DMS79 treated with DMSO at 0.1 percent for 48 hours (cell line): ENCODE measurements around the gene MAPK8IP1.
A peak's percentile ranks its signal among the peaks of the same experiment; 100 is the strongest.

Experiments
- DNase-seq: peaks from one replicate; lab custom pipeline; 2025; lab: John Stamatoyannopoulos, UW

The MAPK8IP1 gene

DNA sequence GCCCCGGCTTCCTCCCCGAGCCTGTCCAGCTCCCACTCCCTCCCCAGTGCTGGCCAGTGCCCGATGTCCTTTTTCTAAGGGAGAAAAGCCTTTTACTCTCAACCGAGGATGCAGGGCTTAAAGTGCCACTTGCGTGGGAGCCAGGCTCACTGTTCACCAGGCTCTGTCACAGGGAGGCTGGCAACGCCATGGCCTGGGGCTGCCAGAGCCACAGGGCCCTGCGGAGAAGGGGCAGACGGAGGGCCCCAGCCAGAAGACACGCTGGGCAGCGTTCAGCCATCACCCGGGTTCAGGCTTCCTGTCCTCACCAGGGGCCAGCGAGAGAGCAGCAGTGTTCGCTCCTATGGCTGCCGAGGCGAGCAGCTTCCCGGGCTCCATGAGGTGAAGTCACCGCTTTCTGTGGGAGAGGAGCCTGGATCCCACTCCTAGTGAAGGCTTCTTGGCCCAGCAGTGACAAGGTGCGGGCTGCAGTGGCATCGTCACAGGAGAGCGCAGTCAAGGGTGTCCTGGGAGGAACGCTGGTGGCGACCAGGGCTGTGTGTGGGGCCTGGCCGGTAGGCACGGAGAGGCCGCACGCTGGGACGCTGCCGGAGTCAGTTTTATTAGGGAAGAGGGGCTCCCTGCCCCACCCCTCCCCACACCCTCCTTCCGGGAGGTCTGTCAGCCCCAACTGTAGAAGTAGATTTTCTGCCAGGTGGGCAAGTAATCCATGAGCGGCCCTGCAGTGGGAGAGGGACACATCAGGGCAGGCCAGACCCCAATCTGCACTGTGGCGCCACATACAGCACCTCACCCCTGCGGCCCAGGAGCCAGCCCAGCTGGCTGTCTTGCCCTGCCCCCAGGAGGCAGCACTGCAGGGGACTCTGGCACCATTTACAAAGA, 24.4 kb downstream of the MAPK8IP1 start:
- DNase-seq, result no peak

DNA sequence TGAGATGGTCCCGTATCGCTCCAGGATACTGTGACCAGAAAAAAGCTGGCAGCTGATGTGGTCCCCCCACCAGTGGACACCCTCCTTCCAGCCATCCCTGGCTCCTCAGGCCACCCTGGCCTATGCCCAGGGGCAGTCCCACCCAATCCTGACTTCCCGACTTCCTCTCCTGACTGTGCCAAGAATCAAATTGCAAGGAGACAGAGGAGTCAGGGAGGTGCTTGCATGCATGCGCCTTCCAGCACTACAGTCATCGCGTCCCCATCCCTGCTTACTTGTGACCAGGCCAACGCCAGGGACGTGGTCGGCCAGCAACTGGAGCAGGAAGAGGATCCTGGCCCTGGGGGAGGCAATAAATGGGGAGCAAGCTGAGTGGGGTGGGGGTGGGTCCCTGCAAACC, 25.2 kb downstream of the MAPK8IP1 start:
- no peak for DNase-seq

DNA sequence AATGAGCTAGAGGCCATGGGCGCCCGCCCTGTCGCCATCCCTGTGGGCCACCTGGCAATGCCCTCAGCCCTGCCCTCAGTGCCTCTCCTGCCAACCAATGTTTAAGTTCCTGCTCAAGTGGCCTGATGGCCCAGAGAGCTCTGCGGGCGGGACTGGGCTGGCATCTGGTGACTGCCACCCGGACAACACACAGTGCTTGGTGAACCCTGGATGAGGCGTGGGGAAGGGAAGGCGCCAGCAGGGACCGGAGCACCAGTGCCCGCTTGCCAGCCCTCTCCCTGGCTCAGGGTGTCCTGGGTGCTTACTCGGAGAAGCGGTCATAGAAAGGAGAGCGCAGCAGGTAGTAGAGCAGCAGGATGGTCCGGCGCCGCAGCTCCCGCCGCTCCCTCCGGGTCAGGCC, 28.1 kb downstream of the MAPK8IP1 start:
- DNase-seq, result no peak

DNA sequence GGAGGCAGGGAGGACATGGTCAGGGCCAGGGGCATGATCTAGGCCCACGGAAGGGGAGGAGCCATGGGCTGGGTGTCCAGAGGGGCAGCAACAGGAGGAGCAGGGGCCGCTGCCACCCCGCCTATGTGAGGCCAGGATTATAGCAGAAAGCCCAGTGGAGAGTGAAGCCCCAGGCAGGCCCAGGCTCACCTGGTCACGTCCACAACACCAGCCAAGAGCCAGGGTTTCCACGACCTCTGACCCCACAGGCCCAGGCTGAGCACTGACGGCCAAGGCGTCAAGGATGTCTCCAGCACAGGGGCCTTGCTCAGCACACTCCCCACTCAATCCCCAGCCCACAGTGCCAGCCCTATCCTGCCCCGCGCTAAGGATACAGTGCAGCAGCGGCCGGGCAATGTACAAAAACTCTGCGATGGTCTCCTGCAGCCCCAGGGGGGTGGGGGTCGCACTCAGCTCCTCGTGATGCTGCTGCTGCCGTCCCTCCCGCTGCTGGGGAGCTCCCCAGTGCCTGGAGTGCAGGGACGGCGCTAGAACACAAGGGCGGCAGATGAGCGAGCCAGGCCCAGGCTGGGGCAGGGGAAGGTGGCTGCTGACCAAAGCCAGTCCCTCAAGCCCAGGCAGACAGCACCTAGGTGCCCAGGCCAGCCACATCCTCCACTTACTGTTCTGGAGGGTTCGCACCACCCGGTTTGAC, 28.6 kb downstream of the MAPK8IP1 start:
- no peak for DNase-seq

DNA sequence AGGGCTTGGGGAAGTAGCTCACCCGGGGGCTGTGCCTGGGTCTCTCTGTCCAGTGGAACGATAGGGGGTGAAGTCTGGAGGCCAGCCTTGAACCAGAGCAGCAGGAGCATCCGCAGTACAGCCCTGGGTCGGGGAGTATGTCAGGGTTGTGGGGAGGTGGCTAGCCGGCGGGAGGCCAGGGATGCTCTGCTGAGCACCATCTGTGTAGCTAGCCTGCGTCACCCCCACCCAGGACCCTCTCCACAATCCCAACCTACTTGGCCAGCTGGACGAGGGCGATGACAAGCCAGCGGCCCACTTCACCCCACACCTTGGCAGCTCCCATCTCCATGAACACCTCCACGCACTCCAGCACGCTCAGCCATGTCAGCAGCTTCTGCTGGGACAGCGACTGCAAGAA, 30.0 kb downstream of the MAPK8IP1 start:
- no peak for DNase-seq

DNA sequence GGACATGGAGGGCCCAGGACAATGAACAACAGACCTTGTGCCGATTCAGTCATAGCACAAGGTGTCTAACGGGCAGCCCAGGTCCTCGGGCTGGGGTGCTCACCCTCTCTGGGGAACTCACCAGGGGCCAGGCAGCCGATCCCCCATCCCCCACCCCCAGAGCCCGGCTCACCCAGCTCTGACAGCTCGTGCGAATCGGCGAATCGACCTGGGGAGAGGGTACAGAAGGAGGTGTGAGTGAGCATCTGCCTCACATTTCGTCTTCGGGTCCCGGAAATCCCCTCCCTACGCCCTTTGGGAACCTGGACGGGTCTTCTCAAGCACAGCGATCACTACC, 31.8 kb downstream of the MAPK8IP1 start:
- no peak for DNase-seq

DNA sequence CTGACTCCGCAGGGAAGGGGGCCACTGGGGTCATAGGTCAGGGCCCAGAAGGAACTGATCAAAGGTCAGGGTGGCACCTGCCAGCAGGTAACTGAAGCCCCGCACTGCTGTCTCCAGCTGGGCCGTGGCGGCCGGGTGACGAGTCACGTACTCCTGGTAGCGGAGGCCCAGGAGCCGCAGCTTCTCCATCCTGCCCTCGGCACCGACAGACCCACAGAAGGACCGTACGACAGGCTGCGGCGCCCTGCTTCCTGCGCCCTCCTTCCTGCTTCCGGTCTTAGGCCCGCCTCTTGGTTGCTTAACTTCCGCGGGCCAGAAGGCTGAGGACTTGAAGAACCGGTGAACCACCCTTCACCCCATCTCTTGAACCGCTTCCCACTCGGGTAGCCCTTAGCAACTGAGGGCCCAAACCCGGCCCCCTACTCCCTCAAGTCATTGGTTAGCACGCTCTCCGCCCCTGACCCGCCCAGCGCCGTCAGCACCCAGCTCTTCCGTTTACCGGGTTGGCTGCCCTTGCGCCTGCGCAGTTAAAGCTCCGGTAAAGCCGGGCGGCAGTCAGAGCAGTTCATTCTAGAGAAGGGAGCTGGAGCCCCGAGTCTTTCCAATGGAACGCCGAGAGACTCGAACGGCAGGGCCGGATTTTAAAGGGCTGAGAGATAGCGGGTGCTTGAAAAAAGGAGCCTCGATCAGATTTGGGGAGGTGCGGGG, 32.3 kb downstream of the MAPK8IP1 start, which contains the start of gene PEX16:
PEX16 (minus strand) TSS at position 255 of the 708 bp plus-strand sequence; CDS start at position 189, 66 bp downstream.
- DNase-seq, result peak; percentile 98

DNA sequence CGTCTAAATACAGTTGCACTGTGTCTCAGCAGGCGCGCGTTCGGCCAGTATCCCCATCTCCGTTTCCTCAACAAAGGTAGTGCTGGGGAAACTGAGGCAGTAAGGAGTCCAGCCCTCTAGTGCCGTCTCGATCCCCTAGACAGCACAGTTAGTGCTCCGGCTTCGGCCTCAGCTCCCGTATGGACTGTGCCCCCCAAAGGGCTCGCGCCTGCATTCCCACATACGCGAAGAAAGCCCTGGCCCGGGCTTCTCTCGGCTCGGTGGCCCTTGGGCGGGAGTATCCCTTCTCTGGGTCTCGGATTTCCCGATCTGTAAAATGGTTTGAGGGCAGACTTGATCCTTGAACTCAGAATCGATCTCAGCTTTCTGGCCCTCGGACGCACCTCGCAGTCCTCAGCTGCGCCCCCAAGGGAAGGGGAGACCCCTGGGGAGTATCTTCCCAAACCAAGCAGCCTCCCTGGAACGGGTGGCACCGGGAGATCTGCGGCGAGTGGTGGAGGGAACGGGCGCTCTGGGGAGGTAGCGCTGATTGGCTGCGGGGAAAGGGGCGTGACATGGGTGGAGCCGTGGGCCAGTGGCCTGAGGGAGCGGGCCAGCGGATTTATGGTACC, 33.0 kb downstream of the MAPK8IP1 start:
- DNase-seq, result peak; percentile 78

DNA sequence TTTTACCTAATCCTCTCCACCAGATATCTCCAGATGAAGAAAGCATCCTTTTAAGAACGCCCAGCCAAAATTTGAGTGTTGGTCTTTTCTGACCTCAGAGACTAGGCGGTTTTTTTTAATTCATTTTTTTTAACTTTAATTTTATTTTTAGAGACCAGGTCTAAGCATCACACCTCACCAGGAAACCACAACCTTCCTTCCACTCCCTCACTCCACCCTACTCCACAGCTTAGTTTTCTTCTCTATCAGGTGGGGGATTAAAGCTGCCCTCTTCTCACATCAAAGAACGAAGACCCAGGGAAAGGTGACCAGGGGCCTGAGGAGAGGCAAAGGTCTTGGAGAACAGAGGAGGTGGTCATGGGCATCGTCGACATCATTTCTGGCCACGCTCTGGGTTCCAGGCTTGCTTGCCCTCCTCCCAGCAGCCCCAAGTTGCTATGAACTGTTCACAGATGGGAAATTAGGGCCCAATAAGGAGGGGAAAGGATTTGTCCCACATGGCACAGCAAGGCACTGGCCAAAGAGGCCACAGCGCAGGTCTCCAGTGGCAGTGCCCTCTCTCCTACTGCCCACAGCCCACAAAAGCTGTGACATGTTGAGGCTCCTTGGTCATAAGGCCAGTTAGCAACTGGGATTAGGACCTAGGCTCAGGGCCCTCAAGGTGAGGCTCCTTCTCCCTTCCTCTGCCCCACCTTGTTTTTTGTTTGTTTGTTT, 33.7 kb downstream of the MAPK8IP1 start:
- DNase-seq, result no peak

DNA sequence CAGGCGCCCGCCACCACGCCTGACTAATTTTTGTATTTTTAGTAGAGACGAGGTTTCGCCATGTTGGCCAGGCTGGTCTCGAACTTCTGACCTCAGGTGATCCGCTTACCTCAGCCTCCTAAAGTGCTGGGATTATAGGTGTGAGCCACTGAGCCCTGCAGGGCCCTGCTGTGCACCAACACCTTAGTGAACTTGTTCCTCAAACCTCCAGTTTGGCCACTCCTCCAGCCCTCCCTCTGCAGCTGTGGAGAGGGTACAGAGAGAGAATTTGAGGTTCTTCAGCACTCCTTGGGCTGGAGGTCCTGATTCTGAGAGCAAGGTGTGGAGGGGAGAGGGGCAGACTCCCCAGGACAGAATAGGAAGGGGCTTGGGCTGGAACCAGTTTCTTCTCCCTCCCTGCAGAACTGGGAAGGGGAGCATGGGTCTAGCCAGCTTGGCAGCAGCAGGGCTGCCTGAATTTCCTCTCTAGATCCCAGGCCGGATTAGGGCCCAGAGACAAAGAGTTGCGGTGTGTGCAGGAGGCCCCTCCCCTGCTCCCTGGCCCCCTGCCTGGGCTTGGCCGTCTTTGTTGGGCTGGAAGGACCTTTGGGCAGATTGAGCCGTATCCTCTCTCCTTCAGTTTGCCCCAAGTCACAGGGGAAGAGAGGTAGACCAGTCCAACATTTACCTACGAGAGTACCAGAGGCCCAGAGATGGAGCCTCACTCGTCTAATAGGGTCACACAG, 34.5 kb downstream of the MAPK8IP1 start:
- DNase-seq, result no peak

DNA sequence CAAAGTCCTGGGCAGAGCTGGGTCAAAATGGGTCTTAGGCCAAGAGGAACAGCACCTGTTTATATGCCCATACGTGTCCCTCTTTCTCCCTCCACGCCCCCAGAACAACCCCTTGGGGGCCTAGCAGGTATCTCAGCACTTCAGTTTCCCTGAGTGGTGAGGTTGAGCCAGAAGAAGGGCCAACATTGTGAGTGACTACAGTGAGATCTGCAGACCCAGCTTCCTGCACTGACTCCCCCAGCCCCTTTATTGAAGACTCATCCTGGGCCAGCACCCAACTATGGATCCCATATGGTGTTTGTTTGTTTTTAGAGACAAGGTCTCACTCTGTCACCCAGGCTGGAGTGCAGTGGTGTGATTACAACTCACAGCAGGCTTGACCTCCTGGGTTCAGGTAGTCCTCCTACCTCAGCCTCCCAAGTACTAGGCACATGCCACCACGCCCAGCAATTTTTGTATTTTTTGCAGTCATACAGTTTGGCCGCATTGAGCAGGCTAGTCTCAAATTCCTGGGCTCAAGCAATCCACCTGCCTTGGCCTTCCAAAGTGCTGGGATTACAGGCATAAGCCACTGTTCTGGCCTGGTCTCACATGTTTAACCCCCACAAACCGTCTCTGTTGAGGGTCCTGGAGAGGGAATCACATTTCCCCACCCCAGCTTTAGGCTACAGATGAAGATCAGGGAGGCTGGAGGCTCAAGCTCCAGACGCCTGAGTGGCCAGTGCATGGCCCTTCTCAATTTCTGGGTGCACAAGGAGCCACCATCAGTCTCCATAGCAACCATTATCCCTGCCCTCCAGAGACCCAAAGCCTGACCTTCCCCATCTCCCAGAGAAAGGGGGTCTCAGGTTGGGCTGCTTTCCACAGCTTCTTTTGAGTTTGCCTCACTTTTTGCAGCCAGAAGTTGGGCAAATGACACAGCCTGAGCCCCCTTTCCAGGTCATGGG, 35.4 kb downstream of the MAPK8IP1 start:
- DNase-seq, result no peak

DNA sequence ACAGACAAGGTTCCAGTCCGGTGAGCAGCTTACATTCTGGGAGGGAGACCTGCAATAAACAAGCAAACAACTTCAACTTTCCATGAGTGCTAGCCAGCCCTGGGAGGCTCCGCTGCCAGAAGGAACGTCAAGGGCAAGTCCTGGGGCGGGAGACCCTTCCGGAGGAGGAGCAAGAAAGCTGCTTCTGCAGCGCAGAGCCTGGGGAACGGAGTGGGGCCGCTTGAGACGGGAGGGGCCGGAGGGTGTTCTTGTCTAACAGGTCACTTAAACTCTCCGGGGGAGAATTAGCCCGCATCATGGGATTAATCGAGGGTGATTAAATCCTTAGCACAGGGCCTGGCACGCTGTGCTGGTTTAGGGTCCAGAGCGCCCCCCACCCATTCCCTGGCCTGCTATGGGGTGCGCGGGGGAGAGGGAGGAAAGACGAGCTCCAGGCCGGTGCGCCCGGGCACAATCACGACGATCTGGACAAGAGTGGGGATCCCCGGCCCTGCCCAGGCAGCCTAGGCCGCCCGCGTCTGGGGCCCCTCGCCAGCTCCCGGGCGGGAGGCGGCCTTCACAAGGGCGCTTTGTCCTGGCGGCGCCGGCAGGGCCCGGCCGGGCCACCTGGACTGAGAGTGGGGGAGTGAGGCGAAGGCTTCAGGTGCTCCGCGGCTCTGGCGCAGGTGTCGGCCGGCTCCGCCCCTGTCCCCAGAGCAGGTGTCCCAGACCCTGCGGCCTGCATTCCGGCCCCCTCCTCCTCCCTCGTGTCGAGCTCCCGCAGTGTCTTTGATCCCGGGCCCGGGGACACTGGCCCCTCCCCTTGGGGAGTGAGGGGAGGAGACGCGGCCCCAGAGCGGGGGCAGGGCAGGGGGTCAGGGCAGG, 36.3 kb downstream of the MAPK8IP1 start:
- DNase-seq, result peak; percentile 76

DNA sequence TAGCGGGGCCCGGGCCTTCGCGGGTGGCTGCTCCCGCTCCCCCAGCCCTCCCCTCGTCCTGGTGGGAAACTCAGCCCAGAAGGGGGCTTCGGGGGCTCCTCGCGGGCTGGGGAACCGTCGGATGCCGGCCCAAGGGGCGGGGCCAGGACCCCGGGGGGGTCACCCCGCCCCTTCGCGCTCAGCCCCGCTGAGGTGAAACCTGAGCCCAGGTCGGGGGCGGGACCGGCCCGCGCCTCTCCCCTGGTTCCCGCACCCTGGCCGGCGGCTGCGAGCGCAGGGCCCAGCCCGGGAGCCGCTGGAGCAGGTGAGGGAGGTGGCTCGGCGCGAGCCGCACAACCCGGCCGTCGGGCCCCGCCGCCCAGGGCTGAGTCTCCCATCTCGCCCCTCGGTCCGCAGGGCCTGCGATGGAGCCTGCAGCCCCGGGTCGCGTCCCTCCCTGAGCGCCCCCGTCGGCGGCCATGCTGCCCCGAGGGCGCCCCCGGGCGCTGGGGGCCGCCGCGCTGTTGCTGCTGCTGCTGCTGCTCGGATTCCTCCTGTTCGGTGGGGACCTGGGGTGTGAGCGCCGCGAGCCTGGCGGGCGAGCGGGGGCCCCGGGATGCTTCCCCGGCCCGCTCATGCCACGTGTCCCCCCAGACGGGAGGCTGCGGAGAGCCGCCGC, 37.1 kb downstream of the MAPK8IP1 start, which contains the start of gene LARGE2:
LARGE2 (plus strand) TSS at position 232 of the 658 bp plus-strand sequence; CDS start at position 459, 227 bp downstream.
- DNase-seq, result peak; percentile 60

DNA sequence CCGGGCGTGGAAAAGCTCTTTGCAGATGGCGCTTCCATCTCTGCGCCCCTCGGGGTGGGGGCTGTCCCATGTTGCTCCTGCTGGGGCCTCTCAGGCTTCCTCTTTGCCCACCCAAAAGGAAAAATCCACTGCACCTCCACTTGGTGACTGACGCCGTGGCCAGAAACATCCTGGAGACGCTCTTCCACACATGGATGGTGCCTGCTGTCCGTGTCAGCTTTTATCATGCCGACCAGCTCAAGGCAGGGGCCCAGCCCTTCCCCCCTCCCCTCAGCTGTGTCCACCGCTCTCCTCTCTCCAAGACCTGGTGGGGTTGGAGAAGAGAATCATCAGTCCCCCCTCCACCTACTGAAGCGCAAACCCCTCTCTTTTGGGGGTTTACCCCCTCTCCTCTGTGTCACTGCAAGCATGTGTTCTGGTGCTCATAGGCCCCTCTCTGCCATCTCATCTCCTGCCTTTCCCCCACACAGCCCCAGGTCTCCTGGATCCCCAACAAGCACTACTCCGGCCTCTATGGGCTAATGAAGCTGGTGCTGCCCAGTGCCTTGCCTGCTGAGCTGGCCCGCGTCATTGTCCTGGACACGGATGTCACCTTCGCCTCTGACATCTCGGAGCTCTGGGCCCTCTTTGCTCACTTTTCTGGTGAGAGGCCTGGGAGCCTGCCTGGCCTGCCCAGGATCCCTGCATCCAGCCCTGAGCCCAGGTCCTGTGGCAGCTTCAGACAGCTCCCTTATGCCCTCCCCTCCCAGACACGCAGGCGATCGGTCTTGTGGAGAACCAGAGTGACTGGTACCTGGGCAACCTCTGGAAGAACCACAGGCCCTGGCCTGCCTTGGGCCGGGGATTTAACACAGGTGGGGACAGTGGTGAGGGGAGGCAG, 38.8 kb downstream of the MAPK8IP1 start:
- no peak for DNase-seq

DNA sequence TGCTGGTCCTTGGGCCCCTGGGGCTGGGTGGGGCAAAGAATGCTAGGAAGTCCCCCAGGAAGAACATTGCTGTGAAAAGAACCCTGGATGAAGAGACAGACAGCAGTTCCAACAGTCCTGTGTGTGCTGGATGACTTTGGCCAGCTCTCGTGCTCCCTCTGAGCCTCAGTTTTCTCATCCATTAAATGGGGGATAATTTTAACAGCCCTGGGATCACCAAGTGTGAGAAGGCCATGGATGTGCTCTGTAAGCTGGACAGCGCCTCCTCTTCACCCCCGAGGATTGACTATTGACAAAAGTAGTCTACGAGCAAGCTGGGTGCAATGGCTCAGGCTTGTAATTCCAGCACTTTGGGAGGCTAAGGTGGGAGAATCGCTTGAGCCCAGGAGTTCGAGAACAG, 39.5 kb downstream of the MAPK8IP1 start:
- DNase-seq, result no peak

DNA sequence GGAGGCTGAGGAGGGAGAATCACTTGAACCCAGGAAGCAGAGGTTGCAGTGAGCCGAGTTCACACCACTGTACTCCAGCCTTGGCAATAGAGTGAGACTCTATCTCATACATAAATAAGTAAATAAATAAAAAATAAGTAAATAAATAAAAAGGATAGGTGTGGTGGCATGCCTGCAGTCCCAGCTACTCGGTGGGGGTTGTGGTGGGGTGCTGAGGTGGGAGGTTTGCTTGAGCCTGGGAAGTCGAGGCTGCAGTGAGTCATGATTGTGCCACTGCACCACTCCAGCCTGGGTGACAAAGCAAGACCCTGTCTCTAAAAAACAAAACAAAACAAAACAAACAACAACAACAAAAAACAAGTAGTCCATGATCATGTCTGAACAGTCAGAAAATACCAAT, 40.1 kb downstream of the MAPK8IP1 start:
- no peak for DNase-seq

DNA sequence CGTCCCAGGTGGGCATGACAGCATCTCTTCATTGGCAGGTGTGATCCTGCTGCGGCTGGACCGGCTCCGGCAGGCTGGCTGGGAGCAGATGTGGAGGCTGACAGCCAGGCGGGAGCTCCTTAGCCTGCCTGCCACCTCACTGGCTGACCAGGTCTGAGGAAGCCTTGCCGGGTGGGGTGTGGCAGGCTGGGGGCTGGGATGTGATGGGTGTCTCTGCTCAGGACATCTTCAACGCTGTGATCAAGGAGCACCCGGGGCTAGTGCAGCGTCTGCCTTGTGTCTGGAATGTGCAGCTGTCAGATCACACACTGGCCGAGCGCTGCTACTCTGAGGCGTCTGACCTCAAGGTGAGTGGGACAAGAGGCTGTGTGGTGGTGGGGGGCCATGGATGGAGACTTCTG, 40.5 kb downstream of the MAPK8IP1 start:
- DNase-seq, result no peak
